H4 (cell line): ENCODE results near the gene HSD17B13. TPM values are rescaled to one million over a fixed set of nuclear protein-coding genes. Genes with fewer than 3 reads are reported as not detected.

ENCODE experiments used
- DNase-seq: peaks from one replicate; pipeline ENCODE4 v3.0.0-alpha.2; 2015; ENCODE audit warnings: low spot score
- total RNA-seq: library from RNA; depleted of rRNA; stranded (reverse); fragments of >200 nt; shearing (Covaris generic); gene quantifications from 2 replicates; pipeline ENCODE4 v1.2.3, GENCODE V29; 2014; rRNA removed

Gene HSD17B13
- total RNA-seq, 1 experiment from 2014 or later: 7.0 TPM

GRCh38 chr4:87266986-87267385 is 55.7 kb downstream of the HSD17B13 start:
- no peak for DNase-seq

DNA sequence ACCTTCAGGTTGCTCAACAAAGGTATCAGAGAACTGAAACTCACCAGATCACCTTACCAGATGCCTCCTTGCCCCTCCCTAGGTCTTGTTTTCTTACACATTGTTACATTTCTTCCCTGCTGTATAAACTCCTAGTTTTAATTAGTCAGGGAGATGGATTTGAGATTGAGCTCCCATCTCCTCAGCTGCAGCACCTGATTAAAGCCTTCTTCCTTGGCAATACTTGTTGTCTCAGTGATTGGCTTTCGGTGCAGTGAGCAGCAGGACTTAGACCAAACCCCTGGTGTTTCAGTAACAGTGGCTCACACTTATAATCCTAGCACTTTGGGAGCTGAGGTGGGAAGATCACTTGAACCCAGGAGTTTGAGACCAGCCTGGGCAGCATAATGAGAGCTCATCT is 59.8 kb downstream of the HSD17B13 start:
- no peak for DNase-seq

DNA sequence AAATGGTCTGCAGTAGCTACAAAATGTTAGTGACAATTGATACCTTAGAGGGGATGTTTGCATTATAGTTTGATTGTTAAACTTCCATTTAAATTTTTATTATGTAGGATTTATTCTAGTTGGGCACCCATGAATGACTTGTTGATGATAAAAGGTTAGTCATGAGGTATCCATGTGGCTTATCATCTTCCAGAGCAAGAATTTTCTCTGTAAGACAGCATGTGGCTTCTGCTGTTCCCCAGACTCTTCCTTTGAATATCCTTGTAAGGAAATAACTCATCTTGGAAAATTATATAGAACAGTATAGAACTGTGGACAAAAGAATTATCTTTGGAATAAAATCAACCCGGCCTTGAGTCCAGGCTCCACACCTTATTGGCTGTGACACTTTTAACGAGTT is 62.2 kb downstream of the HSD17B13 start:
- no peak for DNase-seq

DNA sequence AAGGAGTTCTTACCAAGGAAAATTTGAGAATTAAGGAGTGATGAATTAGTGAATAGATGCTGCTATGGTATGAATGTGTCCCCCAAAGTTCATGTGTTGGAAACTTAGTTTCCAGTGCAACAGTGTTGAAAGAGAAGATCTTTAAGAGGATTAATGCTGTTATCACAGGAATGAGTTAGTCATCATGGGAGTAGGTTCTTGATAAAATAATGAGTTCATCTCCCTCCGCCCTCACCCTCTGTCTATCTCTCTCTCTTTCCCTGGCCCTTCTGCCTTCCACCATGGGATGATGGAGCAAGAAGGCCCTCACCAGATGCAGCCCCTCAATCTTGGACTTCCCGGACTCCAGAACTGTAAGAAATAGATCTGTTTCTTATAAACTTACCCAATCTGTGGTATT is 64.0 kb downstream of the HSD17B13 start:
- no peak for DNase-seq

DNA sequence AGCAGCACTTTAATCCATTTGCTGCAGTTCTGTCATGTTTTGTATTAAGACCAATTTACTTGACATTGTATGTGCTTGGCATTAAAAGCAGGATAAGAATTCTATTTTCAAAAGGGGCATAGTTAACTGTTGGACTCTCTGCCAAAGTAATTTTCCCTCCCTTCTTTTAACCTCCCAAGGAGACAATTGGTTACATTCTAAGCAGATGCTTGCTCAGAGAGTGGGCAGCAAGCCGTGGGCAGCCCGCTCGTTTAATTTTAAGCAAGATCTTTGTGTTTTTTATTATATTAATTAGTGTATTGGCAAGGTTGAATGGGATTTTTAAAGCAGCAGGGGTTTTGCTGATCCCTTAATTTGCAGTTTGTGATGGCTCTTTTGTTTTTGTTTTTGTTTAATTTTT is 65.2 kb downstream of the HSD17B13 start:
- DNase-seq: no peak

DNA sequence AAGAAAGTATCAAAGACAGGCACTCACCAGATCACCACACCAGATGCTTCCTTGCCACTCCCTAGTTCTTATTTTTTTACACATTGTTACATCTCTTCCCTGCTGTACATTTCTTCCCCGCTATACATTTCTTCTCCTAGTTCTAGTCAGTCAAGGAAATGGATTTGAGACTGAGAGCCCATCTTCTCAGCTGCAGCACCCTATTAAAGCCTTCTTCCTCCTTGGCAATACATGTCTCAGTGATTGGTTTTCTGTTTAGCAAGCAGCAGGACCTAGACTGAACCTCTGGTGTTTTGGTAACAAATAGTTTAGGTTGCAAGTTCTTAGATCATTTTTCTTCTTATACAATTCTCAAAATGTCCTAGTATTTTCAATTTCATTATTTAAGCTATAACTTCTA is 66.9 kb downstream of the HSD17B13 start:
- DNase-seq: no peak

Other genes with a start within 250 kb of the HSD17B13 start
- gene KLHL8, start 102.3 kb downstream of the HSD17B13 start, total RNA-seq: 8.6 and 9.6 TPM in 2 replicates
- 34.8 and 37.3 TPM in 2 replicates for gene HSD17B11, start 68.3 kb upstream of the HSD17B13 start, total RNA-seq
- gene NUDT9, start 99.7 kb upstream of the HSD17B13 start, total RNA-seq: 12.6 and 16.0 TPM in 2 replicates
- 0.12 TPM in 1 of 2 replicates, not detected in the other for gene SPARCL1, start 206.5 kb upstream of the HSD17B13 start, total RNA-seq